H1 (cell line): ENCODE data around the gene IL36A.

Experiments
- BACH1 ChIP-seq: IDR thresholded peaks from 2 replicates; pipeline ENCODE4 v1.6.1; 2012; ENCODE audit warnings: low read length, improper control_type of control experiment
- EGR1 ChIP-seq: IDR thresholded peaks from 2 replicates; pipeline ENCODE4 v1.6.1; 2011; ENCODE audit warnings: low read depth, low read length, borderline replicate concordance
- GTF2F1 ChIP-seq: IDR thresholded peaks from 2 replicates; pipeline ENCODE4 v1.6.1; 2012; ENCODE audit warnings: low read depth, low read length, improper control_type of control experiment, borderline replicate concordance
- TBP ChIP-seq: IDR thresholded peaks from 2 replicates; pipeline ENCODE4 v1.6.1; 2011; ENCODE audit warnings: low read depth, low read length, improper control_type of control experiment

- no peak for TF ChIP-seq TBP
- no peak for TF ChIP-seq GTF2F1
- TF ChIP-seq EGR1: no peak
- no peak for TF ChIP-seq BACH1
Measured at GRCh38 chr2:113015042-113015441, 9.8 kb downstream of the IL36A start.
